GM10248 (cell line): ENCODE measurements around the gene CADM2.

ENCODE experiments used
- CTCF ChIA-PET: fragments of 300-600 bp; sonication (Branson Sonifier 250); formaldehyde crosslinking; extraction: SDS; loops from one replicate; lab custom pipeline; 2021; ENCODE audit warnings: antibody characterized with exemption; lab: Yijun Ruan, JAX
- POLR2A ChIA-PET: fragments of 350-650 bp; sonication (Branson Sonifier 250); formaldehyde crosslinking; extraction: SDS; loops from one replicate; lab custom pipeline; 2020; ENCODE audit warnings: antibody characterized with exemption; lab: Yijun Ruan, JAX
- DNase-seq: peaks from one replicate; pipeline ENCODE4 v3.0.0; 2012; ENCODE audit errors: extremely low spot score
- TF ChIP-seq, protein P1 (sequence below): IDR thresholded peaks from 2 replicates; pipeline ENCODE4 v1.5.1; 2012; ENCODE audit warnings: mild to moderate bottlenecking, low read depth; ENCODE audit errors: extremely low read depth, missing control alignments, control extremely low read depth

CADM2 gene

GRCh38 chr3:85737846-85738245 lies 779.1 kb downstream of the CADM2 start:
- ChIA-PET CTCF (no interaction called here), POLR2A (no interaction called here)
- DNase-seq: no peak
- TF ChIP-seq, protein P1, sequence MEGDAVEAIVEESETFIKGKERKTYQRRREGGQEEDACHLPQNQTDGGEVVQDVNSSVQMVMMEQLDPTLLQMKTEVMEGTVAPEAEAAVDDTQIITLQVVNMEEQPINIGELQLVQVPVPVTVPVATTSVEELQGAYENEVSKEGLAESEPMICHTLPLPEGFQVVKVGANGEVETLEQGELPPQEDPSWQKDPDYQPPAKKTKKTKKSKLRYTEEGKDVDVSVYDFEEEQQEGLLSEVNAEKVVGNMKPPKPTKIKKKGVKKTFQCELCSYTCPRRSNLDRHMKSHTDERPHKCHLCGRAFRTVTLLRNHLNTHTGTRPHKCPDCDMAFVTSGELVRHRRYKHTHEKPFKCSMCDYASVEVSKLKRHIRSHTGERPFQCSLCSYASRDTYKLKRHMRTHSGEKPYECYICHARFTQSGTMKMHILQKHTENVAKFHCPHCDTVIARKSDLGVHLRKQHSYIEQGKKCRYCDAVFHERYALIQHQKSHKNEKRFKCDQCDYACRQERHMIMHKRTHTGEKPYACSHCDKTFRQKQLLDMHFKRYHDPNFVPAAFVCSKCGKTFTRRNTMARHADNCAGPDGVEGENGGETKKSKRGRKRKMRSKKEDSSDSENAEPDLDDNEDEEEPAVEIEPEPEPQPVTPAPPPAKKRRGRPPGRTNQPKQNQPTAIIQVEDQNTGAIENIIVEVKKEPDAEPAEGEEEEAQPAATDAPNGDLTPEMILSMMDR: no peak

GRCh38 chr3:85740561-85740960 lies 781.8 kb downstream of the CADM2 start:
- TF ChIP-seq, protein P1: no peak
- POLR2A ChIA-PET: no interaction called here
- DNase-seq: no peak
- CTCF ChIA-PET: interaction anchor here (0.8 kb wide), 1 partner anchor 8 kb away, joined by 3 read pairs; no protein-coding TSS in a partner anchor

DNA sequence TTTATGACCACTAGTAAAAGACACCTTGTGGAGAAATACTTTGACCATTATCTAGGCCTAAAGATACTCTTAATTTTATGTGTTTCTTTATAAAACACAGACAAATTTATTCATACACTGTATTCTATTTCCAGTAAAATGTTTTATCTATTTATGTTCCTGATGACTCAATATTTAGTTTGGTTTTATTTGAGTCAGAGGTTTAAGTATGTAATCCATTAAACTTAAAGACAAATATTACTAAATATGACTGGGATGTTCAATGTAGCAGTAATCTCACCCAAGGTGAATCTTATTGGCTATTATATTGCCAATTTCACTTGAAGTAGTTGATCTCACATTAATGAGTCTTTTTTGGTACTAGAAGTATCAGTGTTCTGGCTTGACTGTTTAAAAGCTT lies 799.7 kb downstream of the CADM2 start:
- DNase-seq: no peak
- TF ChIP-seq, protein P1: no peak
- POLR2A ChIA-PET: no interaction called here
- CTCF ChIA-PET: no interaction called here

- DNase-seq: no peak
- ChIA-PET CTCF (no interaction called here), POLR2A (no interaction called here)
- TF ChIP-seq, protein P1: no peak
Observed at GRCh38 chr3:85760342-85760741, 801.6 kb downstream of the CADM2 start.

- ChIA-PET POLR2A (no interaction called here), CTCF (no interaction called here)
- no peak for DNase-seq
- TF ChIP-seq, protein P1: no peak
Observed at GRCh38 chr3:85780806-85781205, 822.0 kb downstream of the CADM2 start.

DNA sequence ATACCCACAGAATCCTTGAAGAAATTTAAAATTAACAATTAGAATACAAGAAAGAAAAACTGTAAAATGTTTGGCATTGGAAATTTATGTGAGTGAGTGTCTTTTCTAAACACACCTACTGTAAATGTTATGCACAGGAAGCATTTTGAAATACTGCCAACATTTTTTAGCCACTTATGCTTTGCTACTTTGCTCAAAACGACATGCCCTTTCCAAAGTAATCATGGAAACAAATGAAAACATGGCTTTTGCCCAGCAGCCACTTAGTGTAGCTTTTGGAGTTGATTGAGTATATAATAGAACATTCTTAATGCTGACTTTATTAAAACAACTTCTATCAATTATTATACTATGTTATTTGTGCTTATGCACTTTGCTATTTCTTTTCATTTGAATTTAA lies 823.0 kb downstream of the CADM2 start:
- CTCF ChIA-PET: no interaction called here
- TF ChIP-seq, protein P1: no peak
- DNase-seq: no peak
- POLR2A ChIA-PET: no interaction called here

DNA sequence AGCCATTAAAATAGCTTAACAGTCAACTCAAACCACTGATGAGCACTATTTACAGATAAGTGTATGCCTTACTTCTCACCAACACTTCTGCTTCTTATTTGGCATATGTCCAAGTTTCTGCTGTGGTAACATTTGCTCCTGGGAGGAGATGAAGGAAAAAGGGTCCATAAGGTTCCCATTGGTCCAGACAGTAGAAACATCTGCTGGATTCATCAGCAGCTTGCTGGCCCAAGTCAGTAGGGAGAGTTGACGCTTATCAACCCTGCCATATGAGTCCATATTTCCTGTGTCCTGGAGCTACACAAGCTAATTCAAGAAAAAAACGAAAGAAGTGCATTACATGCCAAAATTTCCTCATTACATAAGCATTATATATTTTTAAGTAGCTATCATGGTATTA lies 824.5 kb downstream of the CADM2 start:
- no peak for DNase-seq
- POLR2A ChIA-PET: no interaction called here
- CTCF ChIA-PET: no interaction called here
- TF ChIP-seq, protein P1: no peak
